LNCAP (cell line): ENCODE measurements around the gene BRPF3.

Source experiments
- TF ChIP-seq, protein P1 (sequence below): fragments of 450-650 bp; IDR thresholded peaks from 2 replicates; pipeline ENCODE4 v1.5.1; 2017; ENCODE audit warnings: mild to moderate bottlenecking

BRPF3 gene

DNA sequence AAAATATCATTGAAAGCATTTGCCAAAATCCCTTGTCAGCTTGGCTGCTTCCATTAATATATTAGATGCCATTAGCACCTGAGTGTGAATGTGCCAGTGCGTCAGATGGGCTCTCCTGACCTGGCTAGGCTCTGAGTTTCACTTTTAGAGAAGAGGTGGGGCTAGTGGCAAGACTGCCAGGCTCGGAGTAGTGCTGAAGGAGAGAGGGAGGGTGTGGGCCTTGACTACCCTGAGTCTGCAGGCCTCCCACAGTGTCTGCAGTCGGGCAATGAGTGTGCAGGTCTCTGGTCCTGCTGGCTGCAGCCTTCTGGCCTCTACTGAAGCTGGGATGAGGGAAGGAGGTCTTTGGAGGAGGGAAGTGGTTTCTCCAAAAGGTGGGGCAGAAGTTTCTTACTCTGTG, 38.8 kb downstream of the BRPF3 start:
- TF ChIP-seq, protein P1, sequence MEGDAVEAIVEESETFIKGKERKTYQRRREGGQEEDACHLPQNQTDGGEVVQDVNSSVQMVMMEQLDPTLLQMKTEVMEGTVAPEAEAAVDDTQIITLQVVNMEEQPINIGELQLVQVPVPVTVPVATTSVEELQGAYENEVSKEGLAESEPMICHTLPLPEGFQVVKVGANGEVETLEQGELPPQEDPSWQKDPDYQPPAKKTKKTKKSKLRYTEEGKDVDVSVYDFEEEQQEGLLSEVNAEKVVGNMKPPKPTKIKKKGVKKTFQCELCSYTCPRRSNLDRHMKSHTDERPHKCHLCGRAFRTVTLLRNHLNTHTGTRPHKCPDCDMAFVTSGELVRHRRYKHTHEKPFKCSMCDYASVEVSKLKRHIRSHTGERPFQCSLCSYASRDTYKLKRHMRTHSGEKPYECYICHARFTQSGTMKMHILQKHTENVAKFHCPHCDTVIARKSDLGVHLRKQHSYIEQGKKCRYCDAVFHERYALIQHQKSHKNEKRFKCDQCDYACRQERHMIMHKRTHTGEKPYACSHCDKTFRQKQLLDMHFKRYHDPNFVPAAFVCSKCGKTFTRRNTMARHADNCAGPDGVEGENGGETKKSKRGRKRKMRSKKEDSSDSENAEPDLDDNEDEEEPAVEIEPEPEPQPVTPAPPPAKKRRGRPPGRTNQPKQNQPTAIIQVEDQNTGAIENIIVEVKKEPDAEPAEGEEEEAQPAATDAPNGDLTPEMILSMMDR = no peak

DNA sequence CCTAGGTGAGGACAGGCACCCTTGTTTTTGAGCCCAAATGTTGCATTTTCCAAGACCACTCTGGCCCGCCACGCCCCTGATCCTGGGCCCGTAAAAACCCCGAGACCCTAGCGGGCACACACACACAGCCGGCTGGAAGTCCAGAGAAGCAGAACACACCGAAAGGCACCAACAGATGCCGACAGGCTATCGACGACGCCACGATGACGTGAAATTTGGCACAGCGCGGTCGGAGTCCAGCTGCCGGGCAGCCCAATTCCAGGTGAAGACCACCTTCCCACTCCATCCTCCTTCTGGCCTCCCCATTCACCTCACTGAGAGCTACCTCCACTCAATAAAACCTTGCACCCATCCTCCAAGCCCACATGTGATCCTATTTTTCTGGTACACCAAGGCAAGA, 39.3 kb downstream of the BRPF3 start:
- TF ChIP-seq, protein P1 = no peak

DNA sequence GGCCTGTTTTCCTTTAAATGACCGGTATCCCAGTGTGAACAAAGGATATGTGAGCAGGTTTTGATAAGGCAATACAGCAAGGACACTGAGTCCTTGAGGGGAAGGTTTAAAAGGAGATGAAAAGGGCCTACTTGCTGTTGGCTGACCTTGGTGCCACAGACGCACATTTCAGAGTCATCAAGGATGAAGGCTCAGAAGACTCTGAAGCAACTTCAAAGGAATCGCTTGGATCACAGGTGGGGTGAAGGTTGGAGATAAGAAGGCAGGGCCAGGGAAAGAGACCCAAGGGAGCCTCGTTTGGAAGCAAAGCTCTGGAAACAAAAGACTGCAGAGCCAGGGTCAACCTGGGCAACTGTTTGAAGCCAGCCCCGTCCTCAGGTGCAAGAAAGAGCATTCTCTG, 43.2 kb downstream of the BRPF3 start:
- TF ChIP-seq, protein P1 = no peak

DNA sequence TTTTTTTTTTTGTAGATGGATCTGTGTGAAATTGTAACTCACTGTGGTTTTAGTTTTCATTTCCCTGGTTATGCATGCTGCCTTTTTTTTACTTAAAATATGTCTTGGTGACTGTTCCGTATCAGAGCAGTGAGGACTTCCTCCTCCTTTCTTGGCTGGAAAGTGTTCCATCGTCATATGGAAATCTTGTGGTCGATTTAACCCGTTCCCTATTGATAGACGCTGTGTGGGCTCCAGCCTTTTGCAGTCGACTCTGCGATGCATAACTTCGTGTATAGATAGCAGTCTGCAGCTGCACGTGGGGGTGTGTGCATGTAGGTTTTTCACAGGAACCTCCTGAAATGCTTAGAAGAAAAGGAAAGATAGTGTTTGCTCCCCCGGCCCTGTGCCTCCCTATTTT, 45.2 kb downstream of the BRPF3 start:
- TF ChIP-seq, protein P1 = no peak

DNA sequence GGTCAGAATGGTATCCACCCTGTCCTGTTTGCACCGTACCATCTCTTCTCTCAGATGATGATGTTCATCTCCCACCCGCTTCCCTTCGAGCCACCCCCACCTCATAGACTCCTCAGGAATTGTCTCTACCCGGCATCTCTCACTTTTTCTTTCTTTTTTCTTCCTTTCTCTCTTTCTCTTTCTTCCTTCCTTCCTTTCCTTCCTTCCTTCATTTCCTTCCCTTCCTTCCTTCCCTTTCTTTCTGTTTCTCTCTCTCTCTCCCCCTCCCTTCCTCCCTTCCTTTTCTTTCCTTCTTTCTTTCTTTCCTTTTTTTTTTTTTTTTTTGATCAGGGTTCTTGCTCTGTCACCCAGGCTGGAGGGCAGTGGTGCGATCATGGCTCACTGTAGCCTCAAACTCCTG, 45.6 kb downstream of the BRPF3 start:
- TF ChIP-seq, protein P1 = no peak

DNA sequence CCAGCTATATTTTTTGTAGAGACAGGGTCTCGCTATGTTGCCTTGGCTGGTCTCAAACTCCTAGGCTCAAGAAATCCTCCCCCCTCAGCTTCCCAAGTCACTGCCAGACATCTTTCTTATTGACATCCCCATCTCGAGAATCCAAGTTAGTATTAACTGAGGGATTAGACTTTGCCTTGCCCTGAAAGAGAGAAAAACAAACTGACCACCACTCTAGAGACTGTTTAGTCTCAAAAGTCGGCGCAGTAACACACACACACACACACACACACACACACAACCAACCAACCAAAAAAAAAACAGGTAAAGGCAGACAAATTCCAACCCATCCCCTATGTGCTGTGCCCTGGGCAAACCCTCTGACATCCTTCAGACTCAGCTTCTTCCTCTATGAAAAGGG, 46.1 kb downstream of the BRPF3 start:
- TF ChIP-seq, protein P1 = no peak

DNA sequence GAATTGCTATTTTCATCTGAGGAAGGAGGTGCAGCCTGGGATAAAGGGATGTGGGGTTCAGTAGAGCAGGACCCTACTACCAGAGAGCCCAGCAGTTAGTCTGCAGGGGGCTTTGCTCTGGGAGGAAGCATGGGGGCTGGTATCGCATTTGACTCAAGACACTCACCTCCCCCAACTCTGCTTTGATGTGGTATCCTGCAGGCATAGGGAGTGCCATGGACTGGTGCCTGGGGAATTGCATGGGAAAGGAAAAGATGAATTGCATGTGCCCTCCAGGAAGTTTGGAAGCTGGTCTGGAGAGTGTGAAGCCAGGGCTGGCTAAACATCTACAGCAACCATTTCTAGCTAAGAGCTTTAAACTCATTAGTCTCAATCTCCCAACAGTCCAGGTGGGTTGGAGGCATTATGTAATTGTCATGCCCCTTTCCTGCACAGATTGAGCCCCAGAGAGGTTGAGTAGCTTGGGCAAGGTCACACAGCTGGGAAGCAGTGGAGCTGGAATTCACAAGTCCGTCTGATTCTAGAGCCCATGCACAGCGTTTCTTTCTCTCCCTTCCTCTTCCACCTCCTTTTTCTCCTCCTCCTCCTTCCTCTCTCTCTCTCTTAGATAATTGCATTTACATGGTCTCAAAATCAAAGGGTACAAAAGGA, 47.1 kb downstream of the BRPF3 start:
- TF ChIP-seq, protein P1 = no peak
